AG20443 (cell line): ENCODE results near the gene CABLES1.

Experiments
- DNase-seq: peaks from one replicate; pipeline ENCODE4 v3.0.0; 2012; ENCODE audit warnings: low spot score, mixed read lengths

CABLES1 gene

DNA sequence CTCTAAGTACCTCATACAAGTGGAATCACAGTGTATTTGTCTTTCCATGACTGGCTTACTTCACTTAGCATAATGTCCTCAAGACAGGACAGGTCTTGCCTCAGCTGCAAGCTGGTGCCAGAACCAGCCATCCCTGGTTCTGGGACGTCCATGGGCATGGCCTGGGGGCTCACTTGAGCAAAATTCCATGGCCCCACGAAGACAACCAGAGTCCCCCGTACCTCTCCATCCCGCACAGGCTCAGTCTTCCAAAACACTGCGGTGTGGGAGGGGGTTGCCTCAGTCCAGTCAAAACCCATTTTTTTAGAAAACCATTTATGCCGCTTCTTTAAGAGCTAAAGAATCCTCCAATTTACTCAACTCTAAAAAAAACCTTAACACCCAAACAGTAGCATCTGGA, 21.7 kb upstream of the CABLES1 start:
- no peak for DNase-seq

DNA sequence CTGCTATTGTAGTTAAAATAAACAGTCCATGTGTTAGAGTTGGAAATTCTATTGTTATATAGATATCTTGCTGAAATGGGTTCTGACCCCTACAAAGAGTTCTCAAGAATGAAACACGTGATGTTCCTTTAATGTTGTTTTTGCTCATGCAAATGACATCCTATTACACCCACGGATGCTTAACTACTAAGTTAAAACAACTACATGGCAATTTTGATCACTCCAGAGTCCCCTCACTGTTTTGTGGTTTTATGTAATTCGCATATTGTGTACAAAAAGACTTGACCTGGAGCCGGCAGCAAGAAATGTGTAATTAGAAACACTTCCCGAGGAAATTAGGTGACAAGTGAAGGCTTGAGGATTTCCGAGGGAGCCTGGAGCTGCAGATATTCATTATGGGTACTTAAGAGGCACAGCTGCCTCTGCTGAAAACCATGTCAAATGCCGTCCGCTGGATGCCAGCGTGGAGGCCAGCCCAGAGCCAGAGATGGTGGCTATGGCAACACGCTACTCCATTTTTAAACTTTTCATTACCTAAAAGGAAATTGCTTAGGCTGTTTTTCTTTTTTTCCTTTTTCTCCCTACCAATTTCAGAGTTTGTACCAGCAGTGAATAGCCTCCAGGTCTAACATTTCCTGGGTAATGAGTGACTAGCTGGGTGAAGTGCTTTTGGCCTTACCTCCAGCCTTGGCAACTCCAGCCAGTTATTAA, 21.0 kb upstream of the CABLES1 start:
- no peak for DNase-seq

GRCh38 chr18:23114911-23115310, 20.4 kb upstream of the CABLES1 start:
- DNase-seq, result no peak

- peak; percentile 74 for DNase-seq
These were observed 19.6 kb upstream of the CABLES1 start for GRCh38 chr18:23115683-23116096.

GRCh38 chr18:23121133-23121532, 14.2 kb upstream of the CABLES1 start:
- DNase-seq, result no peak

- no peak for DNase-seq
These were observed 12.7 kb upstream of the CABLES1 start for GRCh38 chr18:23122334-23123229.

GRCh38 chr18:23126376-23127056, 8.8 kb upstream of the CABLES1 start:
- DNase-seq, result peak; percentile 58

DNA sequence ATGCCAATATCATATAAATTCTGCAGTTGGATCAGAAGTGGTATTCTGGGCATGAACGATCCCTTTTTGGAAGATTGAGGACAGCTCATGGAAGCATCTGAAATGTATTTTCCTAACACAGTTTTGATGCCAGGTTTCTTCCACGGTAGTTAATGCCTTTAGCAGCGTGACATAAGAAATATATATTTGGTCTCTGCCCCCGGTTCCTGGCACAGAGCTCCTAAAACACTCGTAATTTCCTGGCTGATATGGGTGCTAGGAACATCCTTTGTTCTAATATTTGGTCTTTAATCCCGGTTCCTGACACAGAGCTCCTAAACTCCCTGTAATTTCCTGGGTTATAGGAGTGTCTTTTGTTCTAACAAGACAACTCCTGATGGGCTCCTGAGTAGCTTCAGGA, 8.2 kb upstream of the CABLES1 start:
- DNase-seq, result no peak

GRCh38 chr18:23129355-23130002, 5.8 kb upstream of the CABLES1 start:
- no peak for DNase-seq

- DNase-seq, result peak; percentile 76
These were observed 3.5 kb upstream of the CABLES1 start for GRCh38 chr18:23131693-23132319.

DNA sequence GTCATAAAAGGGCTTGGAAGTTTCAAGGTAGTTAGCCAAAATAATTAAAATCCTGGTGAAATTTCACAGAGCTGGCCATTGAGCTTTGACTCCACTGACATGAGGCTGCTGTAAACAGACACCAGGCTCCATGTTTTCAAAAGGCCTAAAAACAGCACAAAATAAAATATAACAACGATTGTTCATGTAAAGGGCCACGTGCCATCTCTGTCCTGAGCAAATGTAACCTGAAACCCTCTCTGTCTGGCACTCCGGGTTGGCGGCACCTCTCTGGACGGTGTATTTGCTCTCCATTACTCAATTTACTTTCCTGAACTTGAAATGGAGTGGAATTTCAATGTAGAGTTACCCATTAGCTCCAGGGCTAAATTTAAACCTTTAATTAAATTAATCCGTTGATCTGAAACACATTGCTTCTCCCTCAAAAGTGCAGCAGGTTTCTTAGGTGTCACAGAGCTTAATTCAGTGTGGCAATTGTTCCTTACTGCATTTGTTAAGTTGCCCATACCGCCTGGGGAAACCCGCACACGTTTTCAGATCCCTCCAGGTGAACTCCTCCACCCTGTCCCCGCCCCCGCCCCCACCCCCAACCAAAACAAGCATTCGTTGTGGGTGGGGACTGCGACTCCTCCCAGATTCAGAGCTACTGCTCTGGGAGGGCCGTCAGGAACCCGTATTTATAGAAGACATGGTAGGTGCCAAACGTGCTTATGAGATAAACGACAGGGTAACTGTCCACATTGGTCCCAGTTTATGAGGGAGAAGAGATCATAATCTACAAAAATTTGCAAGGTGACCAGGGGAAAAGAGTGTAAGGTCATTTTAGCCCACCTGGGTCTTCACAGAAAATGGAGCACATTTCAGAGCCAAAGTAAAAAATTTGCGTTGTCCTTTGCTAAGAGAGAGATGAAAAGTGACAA, 1.2 kb upstream of the CABLES1 start:
- DNase-seq, result no peak

- peak; percentile 76 for DNase-seq
These were observed 453 bp downstream of the CABLES1 start for GRCh38 chr18:23135550-23136325.

- peak; percentile 76 for DNase-seq
These were observed 1.2 kb downstream of the CABLES1 start for GRCh38 chr18:23136326-23137096.

- DNase-seq, result no peak
These were observed 1.9 kb downstream of the CABLES1 start for GRCh38 chr18:23137097-23137635.

DNA sequence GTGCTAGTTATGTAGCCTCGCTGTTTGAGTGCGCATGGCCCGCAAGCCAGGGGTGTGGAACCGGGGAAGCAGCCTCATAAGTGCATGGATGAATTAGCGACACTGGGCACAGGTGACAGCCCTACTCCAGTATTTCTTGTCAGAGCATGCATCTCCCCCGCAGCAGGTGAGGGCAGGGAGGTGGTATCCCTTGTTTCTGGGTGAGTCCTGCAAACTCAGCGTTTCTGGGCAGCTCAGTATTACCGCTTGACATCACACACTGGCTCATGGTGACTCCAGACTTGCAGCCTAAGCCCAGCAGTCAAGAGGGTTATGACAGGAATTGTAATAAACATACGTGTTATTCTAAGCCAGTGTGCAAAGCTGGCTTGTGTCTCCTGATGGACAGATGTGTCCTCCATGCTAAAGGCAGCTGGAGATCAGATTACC, 2.5 kb downstream of the CABLES1 start:
- no peak for DNase-seq

DNA sequence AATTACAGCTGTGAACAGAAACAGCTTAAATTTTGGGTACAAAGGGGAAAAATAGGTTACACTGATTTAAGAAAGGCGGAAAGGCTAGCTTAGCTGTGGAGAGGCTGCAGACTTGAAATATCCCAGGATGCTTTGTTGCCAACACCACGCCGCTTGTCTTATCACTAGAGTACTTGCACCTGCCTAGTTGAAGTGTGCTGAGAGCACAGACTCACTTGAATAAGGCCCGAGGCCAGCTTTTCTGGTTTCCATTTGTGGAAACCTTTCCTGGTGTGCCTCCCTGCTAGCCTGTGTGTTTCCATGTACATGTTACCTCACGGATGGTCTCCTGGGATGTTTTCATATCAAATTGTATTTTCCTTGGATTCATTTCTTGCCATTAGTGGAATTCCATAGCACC, 3.2 kb downstream of the CABLES1 start:
- no peak for DNase-seq

DNA sequence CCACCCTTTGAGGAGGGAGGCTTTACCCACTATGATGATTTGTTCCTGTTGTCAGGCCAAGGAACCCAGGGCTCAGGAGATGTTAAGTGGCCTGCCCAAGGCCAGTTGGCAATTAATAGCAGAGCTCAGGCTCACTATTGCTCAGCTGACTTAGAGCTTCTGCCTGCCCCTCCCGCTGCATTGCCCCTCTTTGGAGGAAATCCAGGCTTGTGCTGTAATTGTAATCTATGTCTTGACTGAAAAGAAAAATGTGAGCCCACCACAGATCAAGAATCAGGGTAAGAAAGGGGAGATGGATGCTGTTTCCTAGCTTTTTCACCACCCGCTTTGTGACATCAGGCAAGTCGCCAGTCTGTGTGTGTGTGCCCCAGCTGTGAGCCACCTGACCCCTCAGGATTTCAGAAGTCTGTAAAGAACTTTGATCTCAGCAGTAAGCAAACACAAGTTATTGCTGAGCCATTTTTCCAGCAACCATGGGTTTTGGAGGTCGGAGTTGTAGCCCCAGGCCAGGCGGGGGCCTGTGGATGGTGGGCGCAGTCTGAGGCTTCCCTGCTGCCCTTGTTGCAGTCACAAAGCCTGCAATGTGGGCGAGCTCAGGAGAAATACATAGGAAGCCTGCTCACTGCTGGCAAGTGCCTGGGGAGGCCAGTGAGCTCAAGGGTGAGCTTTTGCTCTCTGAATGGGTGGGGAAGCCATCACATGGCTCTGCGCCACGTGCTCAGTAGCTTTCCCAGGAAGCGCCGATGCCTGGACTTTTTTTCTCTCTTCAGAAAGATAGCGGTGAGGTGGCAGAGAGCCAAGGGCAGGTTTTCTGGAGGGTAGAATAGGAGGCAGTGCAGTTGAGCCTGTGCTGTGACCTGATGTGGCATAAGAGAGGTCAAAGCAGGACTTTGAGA, 6.1 kb downstream of the CABLES1 start:
- DNase-seq, result no peak
